Glomerular visceral epithelial cell (primary cell): Measurements from ENCODE around the gene PEMT.

Source experiments
- DNase-seq: peaks from one replicate; pipeline ENCODE4 v3.0.0-alpha.2; 2016; ENCODE audit errors: extremely low spot score

PEMT gene

GRCh38 chr17:17503566-17504130 lies 87.9 kb downstream of the PEMT start:
- no peak for DNase-seq

GRCh38 chr17:17502741-17503565 lies 88.6 kb downstream of the PEMT start:
- DNase-seq, result no peak

- DNase-seq, result no peak
Measured at GRCh38 chr17:17500999-17501605, 90.4 kb downstream of the PEMT start.

- DNase-seq, result no peak
Measured at GRCh38 chr17:17499402-17500145, 91.9 kb downstream of the PEMT start.

DNA sequence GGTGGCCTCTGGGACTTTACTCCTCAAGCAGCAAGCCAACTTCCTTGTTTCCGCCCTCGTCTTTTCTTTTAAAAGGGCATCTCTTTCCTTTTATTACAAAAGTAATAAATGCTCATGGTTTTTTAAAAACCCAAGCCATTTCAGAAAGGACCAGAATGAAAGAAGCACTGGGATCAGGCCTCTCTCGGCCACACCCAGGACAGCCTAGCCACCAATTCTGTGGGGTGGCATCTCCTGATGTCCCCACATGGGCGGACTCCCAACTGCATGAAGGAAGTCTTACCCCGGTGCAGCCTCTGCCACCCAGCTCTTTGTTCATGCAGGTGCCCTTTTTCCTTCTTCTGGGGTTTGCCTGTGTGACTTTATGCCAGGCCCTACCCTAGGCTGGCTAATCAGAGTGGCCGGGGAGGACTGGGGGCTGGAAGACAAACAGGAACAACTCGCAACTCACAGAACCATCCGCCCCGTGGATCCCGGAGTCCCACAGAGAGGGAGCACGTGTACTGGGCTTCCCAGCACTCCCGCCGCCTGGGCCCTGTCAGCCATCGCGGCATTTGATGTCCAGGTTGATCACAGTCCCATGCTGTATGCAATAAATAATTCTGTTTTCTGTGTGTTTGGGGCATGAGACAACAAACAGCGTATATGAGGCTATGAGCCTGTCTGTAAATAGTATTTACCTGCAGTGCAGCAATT lies 92.8 kb downstream of the PEMT start:
- no peak for DNase-seq

GRCh38 chr17:17497845-17498520 lies 93.5 kb downstream of the PEMT start:
- DNase-seq, result no peak

DNA sequence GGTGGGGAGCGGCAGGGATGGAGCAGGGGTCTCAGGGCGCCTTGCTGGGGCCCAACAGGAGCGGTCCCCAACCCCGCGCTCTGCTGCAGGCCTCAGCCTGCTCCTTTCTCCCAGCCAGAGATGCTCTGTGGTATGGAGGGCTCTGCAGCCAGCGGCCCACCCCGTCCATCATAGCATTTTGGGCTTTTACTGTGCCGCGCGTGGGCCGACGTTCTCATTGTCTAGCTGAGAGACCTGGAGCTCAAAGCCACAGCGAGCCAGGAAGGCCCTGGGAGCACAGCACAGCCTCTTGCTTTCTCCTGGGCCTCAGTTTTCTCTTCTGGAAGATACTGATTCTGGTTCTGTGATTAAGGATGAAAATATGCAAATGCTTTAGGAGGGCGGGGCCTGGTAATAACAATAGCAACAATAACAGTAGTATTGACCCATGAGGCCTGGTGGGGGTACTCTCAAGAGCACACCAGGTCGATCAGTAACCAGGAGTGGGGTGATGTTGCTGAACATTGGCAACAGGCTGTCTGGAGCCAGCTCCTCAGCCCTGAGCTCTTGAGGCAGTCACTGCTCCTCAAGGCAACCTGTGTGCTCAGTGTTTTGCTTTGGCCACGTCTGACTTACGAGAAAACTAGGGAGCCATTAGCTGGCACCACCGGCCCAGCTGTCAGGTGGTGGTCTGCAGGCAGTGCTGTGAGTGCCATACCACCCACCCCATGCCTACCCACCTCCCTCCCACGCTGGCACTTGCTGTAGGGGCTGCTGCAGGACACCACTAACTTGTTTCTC lies 94.3 kb downstream of the PEMT start:
- DNase-seq, result no peak

- DNase-seq, result peak; percentile 88
Measured at GRCh38 chr17:17496189-17497064, 95.1 kb downstream of the PEMT start, which contains the start of gene RASD1. Gene RASD1 (minus strand): TSS chr17:17496395. CDS start chr17:17496181, 214 bp downstream.

DNA sequence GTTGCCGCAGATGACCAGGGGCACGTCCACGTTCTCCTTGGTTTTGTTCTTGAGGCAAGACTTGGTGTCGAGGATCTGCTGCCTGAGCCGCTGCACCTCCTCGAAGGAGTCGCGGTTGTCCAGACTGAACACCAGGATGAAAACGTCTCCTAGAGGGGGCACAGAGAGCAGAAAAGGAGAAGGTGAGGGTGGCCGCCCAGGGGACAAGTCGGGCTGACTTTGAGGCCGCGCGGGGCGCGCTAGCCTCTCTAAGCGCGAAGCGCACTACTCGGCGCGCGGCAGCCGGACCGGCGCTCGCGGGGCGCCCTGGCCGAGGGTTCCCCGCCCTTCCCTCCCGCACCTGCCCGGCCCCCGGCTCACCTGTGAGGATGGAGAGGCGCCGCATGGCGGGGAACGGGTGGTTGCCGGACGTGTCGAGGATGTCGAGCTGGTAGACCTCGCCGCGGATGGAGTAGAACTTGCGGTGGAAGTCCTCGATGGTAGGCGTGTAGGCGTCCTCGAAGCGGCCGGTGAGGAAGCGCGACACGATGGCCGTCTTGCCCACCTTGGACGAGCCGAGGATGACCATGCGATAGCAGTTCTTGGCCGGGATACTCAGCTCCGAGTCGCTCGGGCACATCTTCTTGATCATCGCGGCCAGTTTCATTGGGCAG lies 95.8 kb downstream of the PEMT start:
- DNase-seq, result no peak

DNA sequence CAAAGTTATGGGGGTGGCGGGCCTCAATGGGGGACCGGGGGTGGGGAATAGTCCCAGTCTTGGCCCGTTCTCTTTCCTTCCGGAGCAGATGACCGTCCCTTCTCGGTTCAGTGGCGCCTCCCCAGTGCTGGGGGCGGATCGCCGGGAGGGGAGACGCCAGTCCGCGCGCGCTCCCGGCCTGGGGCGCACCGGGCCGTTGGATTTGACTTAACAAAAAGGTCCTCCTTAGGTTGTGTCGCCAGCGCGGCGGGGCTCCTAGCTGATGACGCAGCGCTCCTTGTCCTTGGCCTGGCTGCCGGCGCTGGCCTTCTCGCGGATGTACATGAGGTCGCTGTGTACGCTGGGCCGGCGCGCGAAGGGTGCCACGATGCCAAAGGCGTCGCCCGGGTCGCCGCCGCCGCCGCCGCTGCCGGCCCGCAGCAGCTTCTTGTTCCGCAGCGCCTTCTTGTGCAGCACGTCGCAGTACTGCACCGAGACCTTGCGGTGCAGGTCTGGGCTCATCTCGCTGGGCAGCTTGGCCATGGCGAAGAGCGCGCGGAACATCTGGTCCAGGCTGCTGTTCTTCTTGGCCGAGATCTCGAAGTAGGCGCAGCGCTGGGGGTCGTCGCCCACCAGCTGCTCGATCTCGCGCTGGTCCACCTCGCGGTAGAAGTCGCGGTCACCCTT lies 96.5 kb downstream of the PEMT start:
- no peak for DNase-seq

DNA sequence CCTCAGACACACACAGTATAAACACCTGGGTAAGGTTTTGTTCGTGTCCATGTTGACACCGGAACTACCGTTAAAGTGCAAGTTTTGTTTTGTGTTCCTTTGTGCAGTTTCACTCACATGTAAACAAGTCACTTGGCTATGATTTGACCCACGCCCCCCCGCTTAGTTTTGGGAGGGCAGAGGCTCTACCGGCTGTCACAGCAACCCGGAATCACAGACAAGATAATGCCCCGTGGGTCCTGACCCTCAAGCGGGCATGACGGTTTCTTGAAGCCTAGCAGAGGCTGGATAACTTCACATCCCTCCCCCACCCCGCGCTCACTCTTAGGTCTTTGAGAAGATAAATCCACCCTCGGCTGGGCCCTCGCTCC lies 97.0 kb downstream of the PEMT start:
- no peak for DNase-seq

DNA sequence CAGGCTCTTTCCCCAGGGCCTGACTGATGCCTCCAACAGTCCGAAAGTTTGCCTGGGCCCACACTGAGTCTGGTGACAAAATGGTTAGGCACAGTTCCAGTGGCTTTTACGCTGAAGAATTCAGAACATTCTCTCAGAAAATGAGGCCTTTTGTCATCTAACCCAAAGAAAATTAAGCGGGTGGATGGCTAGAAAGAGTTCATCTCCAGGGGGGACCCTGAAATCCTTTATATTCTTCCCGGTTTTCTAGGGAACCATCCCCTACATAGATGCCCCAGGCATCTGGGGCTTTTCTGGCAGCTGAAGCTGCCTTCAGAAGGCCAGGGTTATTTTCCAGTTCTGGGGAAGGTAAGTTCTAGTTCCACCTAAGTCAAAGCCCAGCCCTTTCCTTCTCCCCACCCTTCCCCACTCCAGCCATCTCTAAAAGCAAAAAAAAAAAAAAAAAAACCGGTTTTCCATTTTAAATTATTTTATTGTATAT lies 97.5 kb downstream of the PEMT start:
- no peak for DNase-seq

DNA sequence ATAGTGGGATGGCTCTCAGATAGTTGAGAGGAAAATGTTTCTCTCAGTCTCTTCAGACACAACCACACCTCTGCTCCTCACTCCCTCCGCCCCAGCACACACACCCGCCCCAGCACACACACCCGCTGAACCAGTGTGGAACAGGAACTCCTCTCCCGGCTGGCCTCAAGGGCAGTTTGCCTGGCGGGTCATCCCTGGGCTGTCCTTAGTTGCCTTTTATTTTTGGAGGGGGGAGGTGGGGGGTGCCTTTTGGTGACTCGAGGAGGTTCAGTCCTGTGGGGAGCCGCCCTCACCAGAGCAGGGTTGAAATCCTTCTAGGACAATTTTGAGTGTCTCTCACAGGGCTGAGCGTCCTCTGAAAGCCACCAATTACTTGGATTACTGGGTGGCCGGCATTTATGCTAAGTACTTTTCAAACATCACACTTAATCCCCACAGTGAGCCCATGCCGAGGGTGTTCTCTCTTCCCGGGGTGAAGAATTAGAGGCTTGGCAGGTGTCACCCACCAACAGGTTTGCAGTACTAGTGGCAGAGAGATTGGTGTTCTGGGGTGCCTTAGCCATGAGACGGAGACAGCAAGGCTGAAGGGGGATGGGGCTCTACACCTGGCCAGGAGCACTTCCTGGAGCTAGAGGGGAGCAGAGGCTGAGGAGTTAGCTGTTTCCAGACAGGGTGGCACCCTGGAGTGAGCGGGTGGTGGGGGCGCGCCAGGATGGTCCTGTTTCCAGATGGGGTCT lies 98.1 kb downstream of the PEMT start:
- DNase-seq, result no peak

GRCh38 chr17:17492571-17492970 lies 98.9 kb downstream of the PEMT start:
- no peak for DNase-seq

DNA sequence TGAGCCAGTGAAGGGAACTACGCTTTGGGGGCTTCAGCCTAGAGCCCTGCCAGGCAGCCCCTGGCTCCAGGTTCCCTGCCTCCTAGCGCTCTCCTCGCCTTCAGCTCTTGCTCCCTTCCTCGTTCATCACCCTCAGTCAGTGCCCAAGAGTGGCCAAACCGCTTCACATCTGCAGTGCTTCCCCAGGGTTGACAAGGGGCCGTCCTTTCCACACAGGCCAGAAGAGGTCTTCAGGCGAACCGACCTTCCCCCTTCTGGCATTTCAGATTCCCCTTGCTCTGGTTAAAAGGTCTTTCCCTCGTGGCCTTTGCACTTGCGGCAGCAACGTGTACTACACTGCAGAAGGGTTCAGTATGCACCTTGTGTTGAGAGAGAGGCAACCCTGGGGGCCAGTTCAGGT lies 99.4 kb downstream of the PEMT start:
- no peak for DNase-seq

GRCh38 chr17:17491546-17491988 lies 99.9 kb downstream of the PEMT start:
- no peak for DNase-seq

GRCh38 chr17:17491031-17491471 lies 100.5 kb downstream of the PEMT start:
- DNase-seq, result no peak
